Osteocyte (in vitro differentiated cells): ENCODE measurements around the gene STYX. TPM values are rescaled to one million over a fixed set of nuclear protein-coding genes. Genes with fewer than 3 reads are reported as not detected.

ENCODE experiments used
- DNase-seq: peaks from one replicate; pipeline ENCODE4 v3.0.0; 2021; ENCODE audit warnings: mixed read lengths; ENCODE audit not compliant: unreplicated experiment; ENCODE audit errors: extremely low spot score
- H3K27ac Mint-ChIP-seq: one replicate; pipeline ENCODE4 v1.8.0; 2021; ENCODE audit warnings: mild to moderate bottlenecking, mixed read lengths; ENCODE audit not compliant: unreplicated experiment
- H3K27me3 Mint-ChIP-seq: one replicate; pipeline ENCODE4 v1.8.0; 2021; ENCODE audit warnings: mixed read lengths; ENCODE audit not compliant: unreplicated experiment
- H3K36me3 Mint-ChIP-seq: one replicate; pipeline ENCODE4 v1.8.0; 2021; ENCODE audit warnings: mixed read lengths; ENCODE audit not compliant: unreplicated experiment
- H3K4me1 Mint-ChIP-seq: one replicate; pipeline ENCODE4 v1.8.0; 2021; ENCODE audit warnings: mixed read lengths; ENCODE audit not compliant: unreplicated experiment
- H3K4me3 Mint-ChIP-seq: one replicate; pipeline ENCODE4 v1.8.0; 2021; ENCODE audit warnings: mild to moderate bottlenecking, moderate library complexity, mixed read lengths; ENCODE audit not compliant: unreplicated experiment
- H3K9me3 Mint-ChIP-seq: one replicate; pipeline ENCODE4 v1.8.0; 2021; ENCODE audit warnings: mixed read lengths; ENCODE audit not compliant: unreplicated experiment
- CTCF ChIP-seq: fragments of 200-600 bp; sonication (generic); IDR thresholded peaks from 2 replicates; pipeline ENCODE4 v1.5.0; 2021; ENCODE audit warnings: antibody characterized with exemption, mild to moderate bottlenecking, moderate library complexity
- total RNA-seq: library from RNA; stranded (reverse); gene quantifications from 2 replicates; pipeline ENCODE4 v1.2.1, GENCODE V29; 2021

Gene STYX
- total RNA-seq, 1 donor from 2014 or later = 16.8 TPM

- peaks cover 19% of the 10 kb centered on the region for H3K4me1 Mint-ChIP-seq
- H3K4me3 Mint-ChIP-seq = peak overlapping the region; percentile 94
- no peak for TF ChIP-seq CTCF
- peaks cover 29% of the 10 kb centered on the region for H3K36me3 Mint-ChIP-seq
- H3K9me3 Mint-ChIP-seq = no peaks in the 10 kb centered on the region
- peak overlapping the region; percentile 83 for H3K27ac Mint-ChIP-seq
- no peak for DNase-seq
- H3K27me3 Mint-ChIP-seq = no peaks in the 10 kb centered on the region
Observed at GRCh38 chr14:52729585-52729924, 411 bp upstream of the STYX start.

GRCh38 chr14:52730709-52731111, 744 bp downstream of the STYX start:
- peaks cover 22% of the 10 kb centered on the region for H3K36me3 Mint-ChIP-seq
- no peak for DNase-seq
- TF ChIP-seq CTCF = no peak
- H3K9me3 Mint-ChIP-seq = no peaks in the 10 kb centered on the region
- no peaks in the 10 kb centered on the region for H3K27me3 Mint-ChIP-seq
- peak overlapping the region; percentile 94 for H3K4me3 Mint-ChIP-seq
- H3K27ac Mint-ChIP-seq = peak overlapping the region; percentile 89
- H3K4me1 Mint-ChIP-seq = peaks cover 23% of the 10 kb centered on the region

GRCh38 chr14:52733824-52734223, 3.9 kb downstream of the STYX start:
- DNase-seq = no peak
- H3K4me3 Mint-ChIP-seq = no peak overlapping the region
- H3K9me3 Mint-ChIP-seq = no peaks in the 10 kb centered on the region
- H3K27ac Mint-ChIP-seq = no peak overlapping the region
- peaks cover 14% of the 10 kb centered on the region for H3K36me3 Mint-ChIP-seq
- TF ChIP-seq CTCF = no peak
- peaks cover 28% of the 10 kb centered on the region for H3K4me1 Mint-ChIP-seq
- H3K27me3 Mint-ChIP-seq = no peaks in the 10 kb centered on the region

- DNase-seq = no peak
- no peak overlapping the region for H3K27ac Mint-ChIP-seq
- peaks cover 14% of the 10 kb centered on the region for H3K36me3 Mint-ChIP-seq
- no peaks in the 10 kb centered on the region for H3K9me3 Mint-ChIP-seq
- peaks cover 20% of the 10 kb centered on the region for H3K4me1 Mint-ChIP-seq
- H3K4me3 Mint-ChIP-seq = no peak overlapping the region
- no peak for TF ChIP-seq CTCF
- H3K27me3 Mint-ChIP-seq = no peaks in the 10 kb centered on the region
Observed at GRCh38 chr14:52735921-52736489, 6.0 kb downstream of the STYX start.

GRCh38 chr14:52738409-52738808, 8.4 kb downstream of the STYX start:
- Mint-ChIP-seq H3K27me3 (no peaks in the 10 kb centered on the region), H3K27ac (no peak overlapping the region), H3K4me1 (peaks cover 20% of the 10 kb centered on the region), H3K4me3 (no peak overlapping the region), H3K9me3 (no peaks in the 10 kb centered on the region), H3K36me3 (peaks cover 9% of the 10 kb centered on the region)
- no peak for DNase-seq
- no peak for TF ChIP-seq CTCF
